Bronchial epithelial cell (primary cell): Measurements from ENCODE around the gene TRIM36. TPM values are rescaled to one million over a fixed set of nuclear protein-coding genes. Genes with fewer than 3 reads are reported as not detected.

Source experiments
- DNase-seq: peaks from one replicate; pipeline ENCODE4 v3.0.0-alpha.2; 2010; ENCODE audit warnings: low read depth
- FAIRE-seq: peaks from 2 replicates; lab custom pipeline; 2011; peaks lifted over from hg19 to GRCh38; lab: Jason Lieb, UNC
- H3K27me3 ChIP-seq: 2 replicates; pipeline ENCODE4 v1.5.1; 2011; ENCODE audit warnings: low read length; ENCODE audit not compliant: control insufficient read depth, insufficient read depth
- H3K36me3 ChIP-seq: 2 replicates; pipeline ENCODE4 v1.5.1; 2011; ENCODE audit warnings: low read length; ENCODE audit not compliant: control insufficient read depth, insufficient read depth
- H3K4me3 ChIP-seq: 2 replicates; pipeline ENCODE4 v1.5.1; 2011; ENCODE audit warnings: mild to moderate bottlenecking, low read depth, low read length, control low read depth
- total RNA-seq: library from RNA; depleted of rRNA; stranded (reverse); fragments of >200 nt; gene quantifications from 2 replicates; pipeline ENCODE4 v1.2.1, GENCODE V29; 2014
- TF ChIP-seq, protein P1 (sequence below): IDR thresholded peaks from 2 replicates; pipeline ENCODE4 v1.5.1; 2011; ENCODE audit warnings: mild to moderate bottlenecking, moderate library complexity, low read length, control low read depth, inconsistent platforms; ENCODE audit not compliant: insufficient read depth, severe bottlenecking

The TRIM36 gene
- total RNA-seq, 1 donor from 2014 or later, result 0.53 TPM

DNA sequence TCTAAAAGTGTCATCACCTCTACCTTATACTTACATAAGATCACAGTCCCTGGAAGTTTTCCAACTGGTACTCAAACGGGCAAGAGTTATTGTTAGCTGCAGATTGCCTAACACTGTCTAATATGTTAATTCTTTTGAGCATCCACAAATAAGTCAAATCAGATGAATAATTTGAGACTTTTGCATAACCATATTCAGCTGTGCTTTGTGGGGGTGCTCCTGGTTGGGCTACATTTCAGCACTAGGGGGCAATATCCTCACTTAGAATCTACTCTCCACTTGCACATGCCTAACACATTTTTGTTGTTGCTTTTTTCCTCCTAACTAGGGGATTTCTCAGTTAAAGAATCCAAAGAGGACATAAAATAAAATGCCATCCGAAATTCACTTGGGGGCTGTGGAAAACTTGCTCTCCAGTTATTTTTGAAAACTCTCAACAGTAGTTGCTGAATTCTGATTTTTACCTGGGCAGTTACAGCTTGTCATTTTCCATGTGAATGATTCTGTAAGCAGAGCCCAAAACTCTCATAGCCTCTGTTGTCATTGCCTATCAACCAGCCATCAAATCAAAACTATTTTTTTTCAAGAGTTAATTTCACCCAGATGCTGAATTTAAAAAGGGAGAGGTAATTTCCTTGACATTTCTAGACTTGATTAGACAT is 71.5 kb downstream of the TRIM36 start:
- no peaks in the 10 kb centered on the region for H3K27me3 ChIP-seq
- H3K4me3 ChIP-seq, result no peak overlapping the region
- no peak for FAIRE-seq
- TF ChIP-seq, protein P1, sequence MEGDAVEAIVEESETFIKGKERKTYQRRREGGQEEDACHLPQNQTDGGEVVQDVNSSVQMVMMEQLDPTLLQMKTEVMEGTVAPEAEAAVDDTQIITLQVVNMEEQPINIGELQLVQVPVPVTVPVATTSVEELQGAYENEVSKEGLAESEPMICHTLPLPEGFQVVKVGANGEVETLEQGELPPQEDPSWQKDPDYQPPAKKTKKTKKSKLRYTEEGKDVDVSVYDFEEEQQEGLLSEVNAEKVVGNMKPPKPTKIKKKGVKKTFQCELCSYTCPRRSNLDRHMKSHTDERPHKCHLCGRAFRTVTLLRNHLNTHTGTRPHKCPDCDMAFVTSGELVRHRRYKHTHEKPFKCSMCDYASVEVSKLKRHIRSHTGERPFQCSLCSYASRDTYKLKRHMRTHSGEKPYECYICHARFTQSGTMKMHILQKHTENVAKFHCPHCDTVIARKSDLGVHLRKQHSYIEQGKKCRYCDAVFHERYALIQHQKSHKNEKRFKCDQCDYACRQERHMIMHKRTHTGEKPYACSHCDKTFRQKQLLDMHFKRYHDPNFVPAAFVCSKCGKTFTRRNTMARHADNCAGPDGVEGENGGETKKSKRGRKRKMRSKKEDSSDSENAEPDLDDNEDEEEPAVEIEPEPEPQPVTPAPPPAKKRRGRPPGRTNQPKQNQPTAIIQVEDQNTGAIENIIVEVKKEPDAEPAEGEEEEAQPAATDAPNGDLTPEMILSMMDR, result peak; percentile 60
- H3K36me3 ChIP-seq, result no peaks in the 10 kb centered on the region
- DNase-seq, result peak; percentile 49

DNA sequence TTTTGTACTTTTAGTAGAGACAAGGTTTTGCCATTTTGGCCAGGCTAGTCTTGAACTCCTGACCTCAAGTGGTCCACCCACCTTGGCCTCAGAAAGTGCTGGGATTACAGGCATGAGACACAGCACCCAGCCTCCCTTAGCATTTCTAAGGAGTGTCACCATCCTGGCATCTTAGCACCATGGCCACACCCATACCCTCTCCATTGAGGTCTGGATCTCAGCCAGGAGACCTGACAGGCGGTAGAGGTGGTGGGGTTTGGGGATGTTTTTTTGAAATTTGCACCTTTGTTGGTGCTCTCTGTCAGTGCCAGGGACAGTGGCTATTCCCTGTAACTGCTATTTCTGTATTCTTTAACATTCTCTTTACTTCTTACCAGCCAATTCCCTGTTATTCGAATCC is 72.5 kb downstream of the TRIM36 start:
- FAIRE-seq, result no peak
- DNase-seq, result no peak

DNA sequence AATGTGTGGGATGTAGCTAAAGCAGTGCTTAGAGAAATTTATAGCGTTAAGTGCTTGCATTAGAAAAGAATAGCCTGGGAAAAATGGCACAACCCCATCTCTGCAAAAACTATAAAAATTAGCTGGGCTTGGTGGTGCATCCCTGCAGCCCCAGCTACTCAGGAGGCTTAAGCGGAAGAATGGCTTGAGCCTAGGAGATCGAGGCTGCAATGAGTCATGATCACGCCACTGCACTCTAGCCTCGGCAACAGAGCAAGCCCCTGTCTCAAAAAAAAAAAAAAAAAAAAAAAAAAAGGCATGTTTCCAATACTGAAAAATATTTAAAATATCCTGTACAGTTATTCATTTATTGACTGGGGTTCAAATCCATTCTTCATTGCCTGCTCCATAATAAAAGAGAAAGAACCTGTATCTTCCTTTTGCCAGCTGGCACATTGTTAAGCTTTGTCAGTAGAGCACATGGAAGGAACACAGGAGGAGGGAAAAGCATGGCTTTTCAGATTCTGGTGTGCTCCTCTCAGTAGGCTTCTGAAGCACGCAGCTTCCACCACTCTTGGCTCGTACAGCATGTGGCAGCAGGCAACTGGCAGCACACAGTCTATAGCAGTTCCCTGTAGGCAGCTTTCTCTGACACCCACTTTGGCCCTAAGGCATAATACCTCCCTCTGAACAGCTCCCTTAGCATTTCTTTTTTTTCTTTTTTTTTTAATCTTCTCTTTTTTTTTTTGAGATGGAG is 73.5 kb downstream of the TRIM36 start:
- FAIRE-seq (no peak), DNase-seq (no peak)
- H3K27me3 ChIP-seq, result no peaks in the 10 kb centered on the region
- TF ChIP-seq, protein P1, result no peak
- no peaks in the 10 kb centered on the region for H3K36me3 ChIP-seq
- no peak overlapping the region for H3K4me3 ChIP-seq

More for the DNA sequence above, 72.5 kb downstream of the TRIM36 start:
- Histone ChIP-seq H3K36me3 (no peaks in the 10 kb centered on the region), H3K27me3 (no peaks in the 10 kb centered on the region), H3K4me3 (no peak overlapping the region)
- TF ChIP-seq, protein P1, result no peak

DNA sequence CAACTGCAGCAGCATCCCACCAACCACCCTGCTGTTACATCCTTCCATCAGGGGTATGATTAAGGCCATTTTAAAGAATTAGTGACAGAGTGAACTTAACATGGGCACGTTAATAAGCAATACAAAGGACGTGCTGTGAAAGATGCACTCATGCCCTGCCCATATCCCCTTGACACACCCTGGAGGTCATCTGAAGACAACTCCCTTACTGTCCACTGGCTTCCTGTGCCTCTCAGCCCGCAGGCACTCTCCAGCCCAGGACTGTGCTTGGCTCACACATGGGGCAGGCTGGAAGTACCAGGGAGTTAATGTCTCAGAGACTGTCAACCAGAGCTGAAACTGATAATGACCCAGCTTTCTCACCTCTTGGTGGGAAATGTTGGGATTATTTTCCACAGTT is 81.8 kb downstream of the TRIM36 start:
- Histone ChIP-seq H3K36me3 (no peaks in the 10 kb centered on the region), H3K27me3 (no peaks in the 10 kb centered on the region), H3K4me3 (no peak overlapping the region)
- DNase-seq, result no peak
- TF ChIP-seq, protein P1, result no peak
- FAIRE-seq, result no peak

DNA sequence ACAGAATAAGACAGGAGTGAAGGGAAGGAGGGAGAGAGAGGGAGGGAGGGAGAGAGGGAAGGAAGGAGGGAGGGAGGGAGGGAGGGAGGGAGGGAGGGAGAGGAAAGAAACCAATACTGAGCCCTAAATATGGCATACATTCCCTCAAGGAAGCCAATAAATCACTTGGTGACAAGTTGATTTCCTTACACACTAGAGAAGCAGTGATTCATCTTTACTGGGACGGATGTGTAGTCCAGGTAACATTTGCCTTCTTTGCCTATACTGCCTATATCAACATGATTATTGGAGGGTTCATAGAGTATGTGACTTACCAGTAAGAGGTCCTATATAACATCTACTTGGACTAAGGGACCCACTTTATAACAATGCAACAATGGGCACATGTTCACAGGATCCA is 83.2 kb downstream of the TRIM36 start:
- FAIRE-seq (no peak), DNase-seq (no peak)
- Histone ChIP-seq H3K36me3 (no peaks in the 10 kb centered on the region), H3K4me3 (no peak overlapping the region), H3K27me3 (no peaks in the 10 kb centered on the region)
- TF ChIP-seq, protein P1, result no peak
